ENCODE measurements around the gene MASP1. TPM values are rescaled to one million over a fixed set of nuclear protein-coding genes. Genes with fewer than 3 reads are reported as not detected.
A peak's percentile ranks its signal among the peaks of the same experiment; 100 is the strongest.

Gene MASP1
- polyA plus RNA-seq, 2 of the 4 experiments (the other 2 are of a cell fraction), result 0.18 TPM; not detected in 1

DNA sequence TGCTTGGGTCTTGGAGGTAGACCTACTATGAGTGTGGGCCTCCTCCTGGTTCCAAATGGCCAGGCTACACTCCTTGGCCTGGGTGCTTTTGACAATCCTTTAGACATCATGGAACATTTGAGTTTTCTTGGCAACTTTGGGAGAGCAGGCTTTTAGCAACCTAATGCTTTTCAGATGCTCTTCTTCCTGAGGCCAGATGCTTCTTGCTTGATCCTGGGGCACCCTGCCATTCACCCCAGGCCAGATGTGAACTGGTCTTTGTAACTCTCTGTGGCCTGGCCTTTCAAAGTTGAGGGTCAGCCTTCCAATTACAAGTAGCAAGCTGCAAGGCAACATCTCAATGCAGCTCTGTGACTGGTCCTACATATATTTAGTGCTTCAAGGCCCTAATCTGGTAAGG, 53.8 kb downstream of the MASP1 start (continued):
- TF ChIP-seq, protein P1, sequence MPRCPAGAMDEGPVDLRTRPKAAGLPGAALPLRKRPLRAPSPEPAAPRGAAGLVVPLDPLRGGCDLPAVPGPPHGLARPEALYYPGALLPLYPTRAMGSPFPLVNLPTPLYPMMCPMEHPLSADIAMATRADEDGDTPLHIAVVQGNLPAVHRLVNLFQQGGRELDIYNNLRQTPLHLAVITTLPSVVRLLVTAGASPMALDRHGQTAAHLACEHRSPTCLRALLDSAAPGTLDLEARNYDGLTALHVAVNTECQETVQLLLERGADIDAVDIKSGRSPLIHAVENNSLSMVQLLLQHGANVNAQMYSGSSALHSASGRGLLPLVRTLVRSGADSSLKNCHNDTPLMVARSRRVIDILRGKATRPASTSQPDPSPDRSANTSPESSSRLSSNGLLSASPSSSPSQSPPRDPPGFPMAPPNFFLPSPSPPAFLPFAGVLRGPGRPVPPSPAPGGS (IDR thresholded peaks at IDR 0.05), result no peak
- TF ChIP-seq CEBPB (IDR thresholded peaks at IDR 0.05) (no peak), RARB (CRISPR knock-in tag; IDR thresholded peaks at IDR 0.05) (no peak), FOXS1 (CRISPR knock-in tag; IDR thresholded peaks at IDR 0.05) (no peak)

DNA sequence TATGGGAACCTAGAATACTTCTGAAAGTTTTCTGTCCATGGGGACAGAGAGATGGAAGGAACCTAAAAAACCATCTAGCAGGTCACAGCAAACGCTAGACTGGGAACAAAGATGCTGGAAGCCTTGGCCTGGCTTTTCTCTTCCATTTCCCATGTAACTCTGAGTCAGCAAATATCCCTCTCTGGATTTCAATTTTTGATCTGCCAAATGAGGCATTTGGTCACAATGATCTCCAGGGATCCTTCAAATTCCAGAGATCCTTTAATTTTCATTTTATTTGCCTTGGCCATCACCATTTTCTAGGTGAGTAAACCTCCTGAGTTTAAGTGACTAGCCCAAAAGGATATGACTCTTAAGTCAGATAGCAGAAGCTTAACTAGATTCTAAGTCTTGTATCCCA, 54.6 kb downstream of the MASP1 start:
- ATAC-seq (no peak), DNase-seq (ENCODE audit: low read depth in 1 of 2, low spot score in 1 of 2) (no peak), FAIRE-seq (no peak)
- Histone ChIP-seq H3K4me1 (no peaks in the 10 kb centered on the region), H3K9me3 (no peaks in the 10 kb centered on the region), H3K4me2 (no peak overlapping the region), H3K4me3 (no peak overlapping the region), H3K27ac (no peak overlapping the region)
- POLR2A ChIA-PET, result no interaction called here
- CTCF ChIA-PET, result no interaction called here
- 81% methylated on average over 1 of the region's 1 CpG for WGBS (ENCODE audit: missing lambda C conversion rate)
- TF ChIP-seq HOXA7 (CRISPR knock-in tag; IDR thresholded peaks at IDR 0.05) (no peak), ESRRA (IDR thresholded peaks at IDR 0.05; ENCODE audit: borderline replicate concordance, low read length) (no peak), RFX5 (IDR thresholded peaks at IDR 0.05) (no peak), MAFK (IDR thresholded peaks at IDR 0.05; ENCODE audit: partially characterized antibody) (peak; percentile 56)

DNA sequence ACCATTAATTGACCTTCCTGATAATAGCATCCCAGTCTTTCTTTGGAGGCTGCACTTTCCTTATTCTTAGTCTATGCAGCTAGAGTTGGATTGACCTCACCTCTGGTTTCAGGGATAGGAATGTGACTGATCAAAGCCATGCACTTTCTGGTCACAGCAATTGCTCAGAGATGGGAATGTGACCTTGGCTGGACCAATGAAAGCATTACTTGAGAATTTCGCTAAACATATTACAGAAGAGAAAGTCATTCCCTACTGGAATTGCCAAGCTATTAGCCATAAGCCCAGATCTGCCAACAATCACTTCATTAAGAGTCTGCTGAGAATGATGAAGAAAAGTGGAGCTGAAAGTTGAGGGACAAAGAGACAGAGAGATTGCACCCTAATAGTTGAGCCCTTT, 61.5 kb downstream of the MASP1 start:
- ChIA-PET POLR2A (no interaction called here), CTCF (interaction anchor here (0.8 to 2.5 kb wide), 4 partner anchors 19 to 485 kb away, joined by 3 to 8 read pairs (median 5); no protein-coding TSS in a partner anchor)
- Histone ChIP-seq H3K9me3 (no peaks in the 10 kb centered on the region), H3K4me2 (no peak overlapping the region), H3K27ac (no peak overlapping the region), H3K4me1 (peaks cover 14% of the 10 kb centered on the region), H3K4me3 (no peak overlapping the region)
- ATAC-seq (no peak), FAIRE-seq (no peak), DNase-seq (ENCODE audit: low read depth in 1 of 2, low spot score in 1 of 2) (no peak)
- 82% methylated on average over 1 of the region's 1 CpG for whole genome bisulfite sequencing (ENCODE audit: missing lambda C conversion rate)
- TF ChIP-seq HOXB5 (CRISPR knock-in tag; IDR thresholded peaks at IDR 0.05) (no peak), SREBF2 (IDR thresholded peaks at IDR 0.05) (no peak), PHF8 (IDR thresholded peaks at IDR 0.05; ENCODE audit: borderline replicate concordance, low read depth) (no peak), NPAS2 (CRISPR knock-in tag; IDR thresholded peaks at IDR 0.05; ENCODE audit: borderline replicate concordance) (no peak), ESRRA (IDR thresholded peaks at IDR 0.05; ENCODE audit: borderline replicate concordance, low read length) (no peak)

DNA sequence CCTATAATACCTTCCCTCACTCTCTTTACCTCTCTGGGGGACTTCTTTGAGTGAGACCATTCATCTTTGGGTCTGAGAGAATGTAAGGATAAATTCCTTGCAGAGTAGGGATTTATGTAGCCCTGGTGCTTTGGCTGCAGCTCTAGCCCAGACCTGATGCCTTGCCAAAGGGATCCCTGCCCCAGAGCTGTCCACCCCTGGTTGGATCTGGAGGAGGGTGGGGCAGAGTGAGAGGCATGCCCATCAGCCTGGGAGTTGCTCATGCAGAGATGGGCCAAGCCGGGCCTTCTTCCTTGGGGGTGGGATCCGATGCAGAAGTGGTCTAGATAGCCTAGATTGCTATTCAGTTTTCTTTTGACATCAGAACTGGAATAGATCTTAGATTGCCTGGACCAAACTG, 62.8 kb downstream of the MASP1 start:
- ATAC-seq, result no peak; a peak in 1 of 6 replicates
- no peak for FAIRE-seq
- TF ChIP-seq HOXB13 (CRISPR knock-in tag; IDR thresholded peaks at IDR 0.05; ENCODE audit: low read depth) (no peak), POLR2A (IDR thresholded peaks at IDR 0.05; ENCODE audit: low read length) (no peak), RNF2 (IDR thresholded peaks at IDR 0.05; ENCODE audit: borderline replicate concordance, low read depth) (no peak), HOXB5 (CRISPR knock-in tag; IDR thresholded peaks at IDR 0.05) (no peak), ZC3H11A (IDR thresholded peaks at IDR 0.05) (no peak), CEBPB (IDR thresholded peaks at IDR 0.05) (no peak), MAZ (IDR thresholded peaks at IDR 0.05; ENCODE audit: borderline replicate concordance, low read depth, low read length) (no peak), RCOR1 (IDR thresholded peaks at IDR 0.05; ENCODE audit: low read depth, low read length) (no peak), ZFP36 (IDR thresholded peaks at IDR 0.05; ENCODE audit: borderline replicate concordance, partially characterized antibody) (no peak), PHF8 (IDR thresholded peaks at IDR 0.05; ENCODE audit: borderline replicate concordance, low read depth) (no peak), ZNF302 (CRISPR knock-in tag; IDR thresholded peaks at IDR 0.05) (no peak), GATA3 (IDR thresholded peaks at IDR 0.05; ENCODE audit: borderline replicate concordance) (no peak), RARB (CRISPR knock-in tag; IDR thresholded peaks at IDR 0.05) (no peak), BHLHE40 (IDR thresholded peaks at IDR 0.05; ENCODE audit: low read depth, low read length) (no peak)
- TF ChIP-seq, protein P2, sequence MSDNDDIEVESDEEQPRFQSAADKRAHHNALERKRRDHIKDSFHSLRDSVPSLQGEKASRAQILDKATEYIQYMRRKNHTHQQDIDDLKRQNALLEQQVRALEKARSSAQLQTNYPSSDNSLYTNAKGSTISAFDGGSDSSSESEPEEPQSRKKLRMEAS (IDR thresholded peaks at IDR 0.05), result no peak
- TF ChIP-seq, protein P3, sequence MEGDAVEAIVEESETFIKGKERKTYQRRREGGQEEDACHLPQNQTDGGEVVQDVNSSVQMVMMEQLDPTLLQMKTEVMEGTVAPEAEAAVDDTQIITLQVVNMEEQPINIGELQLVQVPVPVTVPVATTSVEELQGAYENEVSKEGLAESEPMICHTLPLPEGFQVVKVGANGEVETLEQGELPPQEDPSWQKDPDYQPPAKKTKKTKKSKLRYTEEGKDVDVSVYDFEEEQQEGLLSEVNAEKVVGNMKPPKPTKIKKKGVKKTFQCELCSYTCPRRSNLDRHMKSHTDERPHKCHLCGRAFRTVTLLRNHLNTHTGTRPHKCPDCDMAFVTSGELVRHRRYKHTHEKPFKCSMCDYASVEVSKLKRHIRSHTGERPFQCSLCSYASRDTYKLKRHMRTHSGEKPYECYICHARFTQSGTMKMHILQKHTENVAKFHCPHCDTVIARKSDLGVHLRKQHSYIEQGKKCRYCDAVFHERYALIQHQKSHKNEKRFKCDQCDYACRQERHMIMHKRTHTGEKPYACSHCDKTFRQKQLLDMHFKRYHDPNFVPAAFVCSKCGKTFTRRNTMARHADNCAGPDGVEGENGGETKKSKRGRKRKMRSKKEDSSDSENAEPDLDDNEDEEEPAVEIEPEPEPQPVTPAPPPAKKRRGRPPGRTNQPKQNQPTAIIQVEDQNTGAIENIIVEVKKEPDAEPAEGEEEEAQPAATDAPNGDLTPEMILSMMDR (IDR thresholded peaks at IDR 0.05), result no peak
- TF ChIP-seq, protein P4, sequence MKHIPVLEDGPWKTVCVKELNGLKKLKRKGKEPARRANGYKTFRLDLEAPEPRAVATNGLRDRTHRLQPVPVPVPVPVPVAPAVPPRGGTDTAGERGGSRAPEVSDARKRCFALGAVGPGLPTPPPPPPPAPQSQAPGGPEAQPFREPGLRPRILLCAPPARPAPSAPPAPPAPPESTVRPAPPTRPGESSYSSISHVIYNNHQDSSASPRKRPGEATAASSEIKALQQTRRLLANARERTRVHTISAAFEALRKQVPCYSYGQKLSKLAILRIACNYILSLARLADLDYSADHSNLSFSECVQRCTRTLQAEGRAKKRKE (CRISPR knock-in tag; IDR thresholded peaks at IDR 0.05; ENCODE audit: low read depth), result no peak
- Histone ChIP-seq H3K4me1 (peaks cover 14% of the 10 kb centered on the region), H3K4me2 (no peak overlapping the region), H3K9me3 (no peaks in the 10 kb centered on the region), H3K4me3 (no peak overlapping the region), H3K27ac (no peak overlapping the region; a peak in 1 of 6 replicates)
- WGBS (ENCODE audit: missing lambda C conversion rate), result 83% methylated on average over 2 of the region's 2 CpGs
- ChIA-PET POLR2A (no interaction called here), CTCF (no interaction called here)
- DNase-seq (ENCODE audit: low read depth in 1 of 2, low spot score in 1 of 2), result no peak
